ENCODE data around the gene SENP6. TPM values are rescaled to one million over a fixed set of nuclear protein-coding genes. Genes with fewer than 3 reads are reported as not detected.

The SENP6 gene
- total RNA-seq, 1 experiment from 2014 or later: 116 TPM

DNA sequence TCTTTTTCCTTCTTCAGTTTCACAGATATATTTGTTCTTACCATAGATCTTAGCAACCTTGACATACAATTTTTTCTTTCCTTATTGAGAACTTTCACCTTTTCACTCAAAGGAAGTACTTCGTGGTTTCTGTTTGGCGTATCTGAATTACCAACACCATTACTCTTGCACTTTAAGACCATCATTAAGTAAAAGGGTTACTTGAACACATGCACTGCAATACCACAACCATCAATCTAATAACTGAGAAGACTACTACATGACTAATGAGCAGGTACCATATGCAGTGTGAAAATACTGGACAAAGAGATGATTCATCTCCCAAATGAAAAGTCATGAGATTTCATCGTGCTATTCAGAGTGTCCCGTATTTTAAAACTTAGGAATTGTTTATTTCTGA, 21.7 kb upstream of the SENP6 start:
- H3K9me3 ChIP-seq (ENCODE audit: control insufficient read depth, low read depth, low read length): no peaks in the 10 kb centered on the region
- no peaks in the 10 kb centered on the region for H3K27me3 ChIP-seq (ENCODE audit: insufficient read depth, low read length)
- no peak overlapping the region for H2BK12ac ChIP-seq (ENCODE audit: insufficient read length, low read depth, low read length)
- no peak for DNase-seq
- no peak overlapping the region for H2BK20ac ChIP-seq (ENCODE audit: low read depth, low read length, poor library complexity, severe bottlenecking)
- no peak overlapping the region for H3K18ac ChIP-seq (ENCODE audit: insufficient read length, low read depth, low read length)
- Mint-ChIP-seq H3K4me1 (peaks cover 3% of the 10 kb centered on the region in 2 experiments; a peak in 2 of 4 replicates), H3K27ac (no peak overlapping the region), H3K36me3 (ENCODE audit: insufficient read depth in 1 of 3, low read depth in 3 of 3) (peaks cover 0 to 4% (median 0%) of the 10 kb centered on the region in 3 experiments; a peak in 3 of 7 replicates), H3K27me3 (ENCODE audit: low read depth) (no peaks in the 10 kb centered on the region; the same call in 1 of the 2 replicates), H3K4me3 (no peak overlapping the region), H3K9me3 (peaks cover 9 to 11% of the 10 kb centered on the region in 2 experiments)
- no peaks in the 10 kb centered on the region for H3K23me2 ChIP-seq (ENCODE audit: insufficient read length, low read depth, low read length, poor library complexity, severe bottlenecking)
- TF ChIP-seq, protein P1, sequence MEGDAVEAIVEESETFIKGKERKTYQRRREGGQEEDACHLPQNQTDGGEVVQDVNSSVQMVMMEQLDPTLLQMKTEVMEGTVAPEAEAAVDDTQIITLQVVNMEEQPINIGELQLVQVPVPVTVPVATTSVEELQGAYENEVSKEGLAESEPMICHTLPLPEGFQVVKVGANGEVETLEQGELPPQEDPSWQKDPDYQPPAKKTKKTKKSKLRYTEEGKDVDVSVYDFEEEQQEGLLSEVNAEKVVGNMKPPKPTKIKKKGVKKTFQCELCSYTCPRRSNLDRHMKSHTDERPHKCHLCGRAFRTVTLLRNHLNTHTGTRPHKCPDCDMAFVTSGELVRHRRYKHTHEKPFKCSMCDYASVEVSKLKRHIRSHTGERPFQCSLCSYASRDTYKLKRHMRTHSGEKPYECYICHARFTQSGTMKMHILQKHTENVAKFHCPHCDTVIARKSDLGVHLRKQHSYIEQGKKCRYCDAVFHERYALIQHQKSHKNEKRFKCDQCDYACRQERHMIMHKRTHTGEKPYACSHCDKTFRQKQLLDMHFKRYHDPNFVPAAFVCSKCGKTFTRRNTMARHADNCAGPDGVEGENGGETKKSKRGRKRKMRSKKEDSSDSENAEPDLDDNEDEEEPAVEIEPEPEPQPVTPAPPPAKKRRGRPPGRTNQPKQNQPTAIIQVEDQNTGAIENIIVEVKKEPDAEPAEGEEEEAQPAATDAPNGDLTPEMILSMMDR (conservative IDR thresholded peaks at IDR 0.05): no peak
- H4K91ac ChIP-seq (ENCODE audit: insufficient read length, low read depth, low read length): no peak overlapping the region
- H2AK5ac ChIP-seq (ENCODE audit: insufficient read length, low read length): no peak overlapping the region
- no peak overlapping the region for H3K4ac ChIP-seq (ENCODE audit: low read depth, low read length)
- no peak overlapping the region for H3K27ac ChIP-seq (ENCODE audit: insufficient read length, low read depth, low read length)
- no peak overlapping the region for H2BK15ac ChIP-seq (ENCODE audit: low read depth, low read length)
- H3K56ac ChIP-seq (ENCODE audit: insufficient read length, low read depth, low read length): no peak overlapping the region
- no peak overlapping the region for H3K9ac ChIP-seq (ENCODE audit: extremely low read depth, insufficient read length, low read length)
- no peak overlapping the region for H4K8ac ChIP-seq (replicated peaks; ENCODE audit: insufficient read length, low read depth, low read length)
- no peak overlapping the region for H2AFZ ChIP-seq (ENCODE audit: low read length)
- H3K14ac ChIP-seq (ENCODE audit: insufficient read depth, low read length): no peak overlapping the region
- no peak overlapping the region for H3K23ac ChIP-seq (ENCODE audit: insufficient read length, low read depth, low read length)
- no peaks in the 10 kb centered on the region for H3K79me2 ChIP-seq (ENCODE audit: insufficient read depth, low read length)
- no peak overlapping the region for H2BK5ac ChIP-seq (ENCODE audit: insufficient read length, low read length)
- no peak overlapping the region for H4K5ac ChIP-seq (ENCODE audit: insufficient read length, low read depth, low read length)
- no CpG with 5 or more reads among the region's 4 CpGs for whole genome bisulfite sequencing (ENCODE audit: extremely low coverage, insufficient read length, low lambda C conversion rate)
- H3K4me2 ChIP-seq (ENCODE audit: insufficient read depth, insufficient read length, low read length): no peak overlapping the region
- no peaks in the 10 kb centered on the region for H3K4me1 ChIP-seq (ENCODE audit: insufficient read depth, low read length)
- no peak overlapping the region for H2BK120ac ChIP-seq (ENCODE audit: low read depth, low read length, poor library complexity, severe bottlenecking)
- H3K79me1 ChIP-seq (ENCODE audit: insufficient read depth, low read depth, low read length, poor library complexity, severe bottlenecking): no peaks in the 10 kb centered on the region
- no peaks in the 10 kb centered on the region for H4K20me1 ChIP-seq (ENCODE audit: control insufficient read depth, insufficient read depth, insufficient read length)
- H3T11ph ChIP-seq (ENCODE audit: low read length): no peak overlapping the region

All from H9 (cell line).